ENCODE results near the gene DOCK4. TPM values are rescaled to one million over a fixed set of nuclear protein-coding genes. Genes with fewer than 3 reads are reported as not detected.

Gene DOCK4
- total RNA-seq, 4 donors from 2014 or later = 30.8 to 49.8 (median 37.2) TPM

DNA sequence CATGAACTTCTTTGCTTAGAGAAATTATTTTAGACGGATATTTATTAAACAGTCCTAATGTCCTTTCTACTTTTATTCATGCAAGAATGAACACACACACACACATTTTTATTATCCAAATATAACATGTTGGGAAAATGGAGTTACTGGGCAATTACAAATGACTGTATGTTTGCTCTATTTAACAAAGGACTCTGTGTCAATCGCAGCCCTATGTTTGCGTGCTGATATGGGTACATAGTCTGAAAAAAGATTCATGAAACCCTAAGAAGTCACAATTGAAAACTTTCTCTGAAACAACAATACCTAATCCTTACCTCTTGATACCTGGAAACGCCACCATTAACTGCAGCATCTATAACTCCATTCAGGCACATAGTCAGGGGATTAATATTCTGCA lies 459.2 kb downstream of the DOCK4 start:
- Histone ChIP-seq H3K9me3 (no peaks in the 10 kb centered on the region), H3K36me3 (peaks cover 0 to 25% (median 0%) of the 10 kb centered on the region in 3 donors), H3K27me3 (no peaks in the 10 kb centered on the region), H3K4me3 (no peak overlapping the region), H3K27ac (no peak overlapping the region), H3K4me1 (peaks cover 0 to 10% (median 0%) of the 10 kb centered on the region in 4 donors)
- TF ChIP-seq POLR2A (IDR thresholded peaks at IDR 0.05) (no peak), EP300 (IDR thresholded peaks at IDR 0.05) (no peak), CTCF (IDR thresholded peaks at IDR 0.05) (no peak)
- DNase-seq (ENCODE audit: low spot score in 2 of 2) = no peak
- WGBS, 2 donors = 70 to 74% methylated on average over 4 of the region's 4 CpGs

GRCh38 chr7:111744501-111745155 lies 461.6 kb downstream of the DOCK4 start:
- TF ChIP-seq CTCF (IDR thresholded peaks at IDR 0.05) (no peak), POLR2A (IDR thresholded peaks at IDR 0.05) (no peak), EP300 (IDR thresholded peaks at IDR 0.05) (no peak)
- 40 to 54% methylated on average over 2 of the region's 2 CpGs for WGBS, 2 donors
- H3K27ac ChIP-seq = no peak overlapping the region

GRCh38 chr7:111743244-111743847 lies 462.9 kb downstream of the DOCK4 start:
- Histone ChIP-seq H3K4me1 (peaks cover 0 to 10% (median 0%) of the 10 kb centered on the region in 4 donors), H3K9me3 (no peaks in the 10 kb centered on the region), H3K27me3 (no peaks in the 10 kb centered on the region), H3K36me3 (peaks cover 0 to 41% (median 0%) of the 10 kb centered on the region in 3 donors), H3K4me3 (no peak overlapping the region), H3K27ac (no peak overlapping the region)
- 72 to 77% methylated on average over 7 of the region's 7 CpGs for WGBS, 2 donors
- no peak for DNase-seq (ENCODE audit: low spot score in 2 of 2)
- TF ChIP-seq CTCF (IDR thresholded peaks at IDR 0.05) (no peak), POLR2A (IDR thresholded peaks at IDR 0.05) (no peak), EP300 (IDR thresholded peaks at IDR 0.05) (no peak)

More at GRCh38 chr7:111744501-111745155, 461.6 kb downstream of the DOCK4 start:
- Histone ChIP-seq H3K4me3 (no peak overlapping the region), H3K36me3 (peaks cover 0 to 29% (median 0%) of the 10 kb centered on the region in 3 donors), H3K27me3 (no peaks in the 10 kb centered on the region), H3K9me3 (no peaks in the 10 kb centered on the region), H3K4me1 (peaks cover 0 to 10% (median 0%) of the 10 kb centered on the region in 4 donors)
- no peak for DNase-seq (ENCODE audit: low spot score in 2 of 2)

- peaks cover 0 to 10% (median 0%) of the 10 kb centered on the region in 4 donors for H3K4me1 ChIP-seq
- TF ChIP-seq POLR2A (IDR thresholded peaks at IDR 0.05) (no peak), EP300 (IDR thresholded peaks at IDR 0.05) (no peak), CTCF (IDR thresholded peaks at IDR 0.05) (peak; percentile 49 to 74 (median 60))
- no peak overlapping the region for H3K27ac ChIP-seq
- H3K9me3 ChIP-seq = no peaks in the 10 kb centered on the region
- no peak overlapping the region for H3K4me3 ChIP-seq
- peak; percentile 19 to 40 for DNase-seq (ENCODE audit: low spot score in 2 of 2)
- whole genome bisulfite sequencing, 2 donors = 36 to 44% methylated on average over 8 of the region's 8 CpGs
- peaks cover 0 to 49% (median 0%) of the 10 kb centered on the region in 3 donors for H3K36me3 ChIP-seq
- H3K27me3 ChIP-seq = no peaks in the 10 kb centered on the region
Measured at GRCh38 chr7:111741811-111742240, 464.4 kb downstream of the DOCK4 start.

DNA sequence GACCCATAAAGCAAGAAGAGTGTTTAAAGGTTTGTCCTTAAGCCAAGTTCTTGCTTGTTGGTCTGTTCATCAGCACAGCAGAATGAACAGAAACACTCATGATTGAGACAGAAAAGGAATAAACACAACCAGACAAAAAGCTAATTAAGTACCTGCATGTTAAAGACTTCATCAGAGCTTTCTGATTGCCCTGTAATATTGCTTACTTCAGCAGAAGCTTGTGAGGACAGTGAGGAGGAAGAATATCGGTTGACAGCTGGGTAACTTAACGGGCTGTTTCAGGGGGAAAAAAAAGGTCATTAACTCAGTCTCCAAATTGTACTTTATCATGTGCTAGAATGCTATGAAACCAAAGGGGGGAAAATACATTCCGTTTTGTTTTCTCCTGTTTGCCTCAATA lies 465.3 kb downstream of the DOCK4 start:
- H3K4me1 ChIP-seq = peaks cover 0 to 10% (median 0%) of the 10 kb centered on the region in 4 donors
- no peak for DNase-seq (ENCODE audit: low spot score in 2 of 2)
- TF ChIP-seq CTCF (IDR thresholded peaks at IDR 0.05) (no peak), POLR2A (IDR thresholded peaks at IDR 0.05) (no peak), EP300 (IDR thresholded peaks at IDR 0.05) (no peak)
- no peaks in the 10 kb centered on the region for H3K9me3 ChIP-seq
- H3K36me3 ChIP-seq = peaks cover 0 to 47% (median 0%) of the 10 kb centered on the region in 3 donors
- WGBS, 2 donors = 90 to 96% methylated on average over 3 of the region's 3 CpGs
- H3K27ac ChIP-seq = no peak overlapping the region
- H3K27me3 ChIP-seq = no peaks in the 10 kb centered on the region
- no peak overlapping the region for H3K4me3 ChIP-seq
